ENCODE measurements around the gene THADA.
"Not testable (repeated sequence)": the region's sequence is repeated elsewhere in the genome, so short reads cannot be mapped to it uniquely, and the experiment has no call there.

Gene THADA

GRCh38 chr2:43397821-43398220 is 198.0 kb downstream of the THADA start:
- H3K9ac ChIP-seq (ENCODE audit: insufficient read length, low read depth): no peak overlapping the region
- TF ChIP-seq SUZ12 (IDR thresholded peaks at IDR 0.05; ENCODE audit: extremely low read depth, insufficient read depth, insufficient read length) (no peak), ZNF274 (IDR thresholded peaks at IDR 0.05; ENCODE audit: low read depth, low read length) (no peak), YY1 (IDR thresholded peaks at IDR 0.05; ENCODE audit: insufficient read depth, insufficient read length) (no peak)

GRCh38 chr2:43397411-43397810 is 198.4 kb downstream of the THADA start:
- TF ChIP-seq ZNF274 (IDR thresholded peaks at IDR 0.05; ENCODE audit: low read depth, low read length): no peak
- no peak for TF ChIP-seq SUZ12 (IDR thresholded peaks at IDR 0.05; ENCODE audit: extremely low read depth, insufficient read depth, insufficient read length)
- no peak for TF ChIP-seq YY1 (IDR thresholded peaks at IDR 0.05; ENCODE audit: insufficient read depth, insufficient read length)
- Histone ChIP-seq H3K9me3 (ENCODE audit: insufficient read depth, low read length) (no peaks in the 10 kb centered on the region), H3K36me3 (ENCODE audit: insufficient read depth, insufficient read length, low read length) (peaks cover 19% of the 10 kb centered on the region), H3K9ac (ENCODE audit: insufficient read length, low read depth) (no peak overlapping the region), H3K4me3 (ENCODE audit: insufficient read length, low read depth) (no peak overlapping the region), H3K27me3 (ENCODE audit: insufficient read depth, insufficient read length) (no peaks in the 10 kb centered on the region), H3K4me1 (ENCODE audit: insufficient read depth, insufficient read length) (no peaks in the 10 kb centered on the region)
- DNase-seq (ENCODE audit: low read depth, low spot score): no peak

More at GRCh38 chr2:43397821-43398220, 198.0 kb downstream of the THADA start:
- peaks cover 19% of the 10 kb centered on the region for H3K36me3 ChIP-seq (ENCODE audit: insufficient read depth, insufficient read length, low read length)
- no peak overlapping the region for H3K4me3 ChIP-seq (ENCODE audit: insufficient read length, low read depth)
- no peaks in the 10 kb centered on the region for H3K27me3 ChIP-seq (ENCODE audit: insufficient read depth, insufficient read length)
- no peak for DNase-seq (ENCODE audit: low read depth, low spot score)
- no peaks in the 10 kb centered on the region for H3K4me1 ChIP-seq (ENCODE audit: insufficient read depth, insufficient read length)
- H3K9me3 ChIP-seq (ENCODE audit: insufficient read depth, low read length): no peaks in the 10 kb centered on the region

GRCh38 chr2:43396344-43396743 is 199.5 kb downstream of the THADA start:
- DNase-seq (ENCODE audit: low read depth, low spot score); H3K9me3 ChIP-seq (ENCODE audit: insufficient read depth, low read length); H3K4me1 ChIP-seq (ENCODE audit: insufficient read depth, insufficient read length); H3K27me3 ChIP-seq (ENCODE audit: insufficient read depth, insufficient read length); H3K9ac ChIP-seq (ENCODE audit: insufficient read length, low read depth); H3K4me3 ChIP-seq (ENCODE audit: insufficient read length, low read depth): not testable (repeated sequence)
- peaks cover 19% of the 10 kb centered on the region for H3K36me3 ChIP-seq (ENCODE audit: insufficient read depth, insufficient read length, low read length)

- DNase-seq (ENCODE audit: low read depth, low spot score): no peak
- H3K4me3 ChIP-seq (ENCODE audit: insufficient read length, low read depth): no peak overlapping the region
- TF ChIP-seq YY1 (IDR thresholded peaks at IDR 0.05; ENCODE audit: insufficient read depth, insufficient read length): no peak
- TF ChIP-seq ZNF274 (IDR thresholded peaks at IDR 0.05; ENCODE audit: low read depth, low read length): no peak
- TF ChIP-seq SUZ12 (IDR thresholded peaks at IDR 0.05; ENCODE audit: extremely low read depth, insufficient read depth, insufficient read length): no peak
- H3K9ac ChIP-seq (ENCODE audit: insufficient read length, low read depth): no peak overlapping the region
- H3K36me3 ChIP-seq (ENCODE audit: insufficient read depth, insufficient read length, low read length): peaks cover 19% of the 10 kb centered on the region
- H3K9me3 ChIP-seq (ENCODE audit: insufficient read depth, low read length): no peaks in the 10 kb centered on the region
- H3K27me3 ChIP-seq (ENCODE audit: insufficient read depth, insufficient read length): no peaks in the 10 kb centered on the region
- no peaks in the 10 kb centered on the region for H3K4me1 ChIP-seq (ENCODE audit: insufficient read depth, insufficient read length)
Observed at GRCh38 chr2:43393918-43394317, 201.9 kb downstream of the THADA start.

- Histone ChIP-seq H3K4me3 (ENCODE audit: insufficient read length, low read depth) (no peak overlapping the region), H3K36me3 (ENCODE audit: insufficient read depth, insufficient read length, low read length) (peaks cover 10% of the 10 kb centered on the region), H3K27me3 (ENCODE audit: insufficient read depth, insufficient read length) (no peaks in the 10 kb centered on the region), H3K9ac (ENCODE audit: insufficient read length, low read depth) (no peak overlapping the region), H3K4me1 (ENCODE audit: insufficient read depth, insufficient read length) (no peaks in the 10 kb centered on the region), H3K9me3 (ENCODE audit: insufficient read depth, low read length) (no peaks in the 10 kb centered on the region)
- no peak for TF ChIP-seq ZNF274 (IDR thresholded peaks at IDR 0.05; ENCODE audit: low read depth, low read length)
- TF ChIP-seq YY1 (IDR thresholded peaks at IDR 0.05; ENCODE audit: insufficient read depth, insufficient read length): no peak
- TF ChIP-seq SUZ12 (IDR thresholded peaks at IDR 0.05; ENCODE audit: extremely low read depth, insufficient read depth, insufficient read length): no peak
- no peak for DNase-seq (ENCODE audit: low read depth, low spot score)
Observed at GRCh38 chr2:43391878-43392215, 204.0 kb downstream of the THADA start.

- no peak for TF ChIP-seq YY1 (IDR thresholded peaks at IDR 0.05; ENCODE audit: insufficient read depth, insufficient read length)
- no peak for TF ChIP-seq SUZ12 (IDR thresholded peaks at IDR 0.05; ENCODE audit: extremely low read depth, insufficient read depth, insufficient read length)
- TF ChIP-seq ZNF274 (IDR thresholded peaks at IDR 0.05; ENCODE audit: low read depth, low read length): no peak
- H3K27me3 ChIP-seq (ENCODE audit: insufficient read depth, insufficient read length): no peaks in the 10 kb centered on the region
- no peaks in the 10 kb centered on the region for H3K4me1 ChIP-seq (ENCODE audit: insufficient read depth, insufficient read length)
- no peak overlapping the region for H3K9ac ChIP-seq (ENCODE audit: insufficient read length, low read depth)
- peaks cover 9% of the 10 kb centered on the region for H3K36me3 ChIP-seq (ENCODE audit: insufficient read depth, insufficient read length, low read length)
- no peaks in the 10 kb centered on the region for H3K9me3 ChIP-seq (ENCODE audit: insufficient read depth, low read length)
- no peak overlapping the region for H3K4me3 ChIP-seq (ENCODE audit: insufficient read length, low read depth)
- DNase-seq (ENCODE audit: low read depth, low spot score): no peak
Observed at GRCh38 chr2:43391201-43391877, 204.5 kb downstream of the THADA start.

GRCh38 chr2:43389581-43390466 is 206.0 kb downstream of the THADA start:
- Histone ChIP-seq H3K4me1 (ENCODE audit: insufficient read depth, insufficient read length) (no peaks in the 10 kb centered on the region), H3K9me3 (ENCODE audit: insufficient read depth, low read length) (no peaks in the 10 kb centered on the region), H3K9ac (ENCODE audit: insufficient read length, low read depth) (no peak overlapping the region), H3K27me3 (ENCODE audit: insufficient read depth, insufficient read length) (no peaks in the 10 kb centered on the region), H3K36me3 (ENCODE audit: insufficient read depth, insufficient read length, low read length) (peaks cover 2% of the 10 kb centered on the region), H3K4me3 (ENCODE audit: insufficient read length, low read depth) (no peak overlapping the region)
- no peak for DNase-seq (ENCODE audit: low read depth, low spot score)
- no peak for TF ChIP-seq YY1 (IDR thresholded peaks at IDR 0.05; ENCODE audit: insufficient read depth, insufficient read length)
- no peak for TF ChIP-seq SUZ12 (IDR thresholded peaks at IDR 0.05; ENCODE audit: extremely low read depth, insufficient read depth, insufficient read length)
- no peak for TF ChIP-seq ZNF274 (IDR thresholded peaks at IDR 0.05; ENCODE audit: low read depth, low read length)

Measured in NT2/D1 (cell line).